CD8-positive, alpha-beta memory T cell (primary cell): ENCODE data around the gene PDSS2. TPM values are rescaled to one million over a fixed set of nuclear protein-coding genes. Genes with fewer than 3 reads are reported as not detected.

Experiments
- CTCF ChIA-PET: fragments of 350-600 bp; sonication (Branson Sonifier 250); formaldehyde crosslinking; loops from one replicate; lab custom pipeline; 2021; ENCODE audit warnings: antibody characterized with exemption; lab: Charles Lee
- POLR2A ChIA-PET: fragments of 350-600 bp; sonication (Branson Sonifier 250); formaldehyde crosslinking; loops from one replicate; lab custom pipeline; 2021; ENCODE audit warnings: antibody characterized with exemption; lab: Charles Lee
- DNase-seq, 5 donors: peaks; one replicate each; pipeline versions ENCODE4 v3.0.0 to v3.0.0-alpha.2; 2020 to 2022; ENCODE audit warnings: mixed read lengths in 1 of 5
- H3K27ac ChIP-seq: one replicate; pipeline ENCODE4 v1.7.0; 2013; ENCODE audit warnings: low read depth, mild to moderate bottlenecking, low read length, moderate library complexity
- H3K27me3 ChIP-seq: 2 replicates; pipeline ENCODE4 v1.7.0; 2013; ENCODE audit warnings: low read length, mild to moderate bottlenecking; ENCODE audit not compliant: insufficient read depth, poor library complexity, severe bottlenecking
- H3K36me3 ChIP-seq: 2 replicates; pipeline ENCODE4 v1.7.0; 2013; ENCODE audit warnings: mild to moderate bottlenecking, low read length, moderate library complexity; ENCODE audit not compliant: insufficient read depth
- H3K4me1 ChIP-seq: 2 replicates; pipeline ENCODE4 v1.7.0; 2013; ENCODE audit warnings: mild to moderate bottlenecking, low read length, moderate library complexity; ENCODE audit not compliant: insufficient read depth
- H3K4me3 ChIP-seq: 2 replicates; pipeline ENCODE4 v1.7.0; 2013; ENCODE audit warnings: mild to moderate bottlenecking, low read length
- H3K9me3 ChIP-seq: 2 replicates; pipeline ENCODE4 v1.7.0; 2013; ENCODE audit warnings: mild to moderate bottlenecking, low read length
- H3K27ac Mint-ChIP-seq, 8 donors: one replicate each; pipeline ENCODE4 v1.8.0; 2020 to 2021; ENCODE audit warnings: mixed read lengths in 8 of 8, mild to moderate bottlenecking in 6 of 8, inconsistent platforms in 3 of 8, moderate library complexity in 3 of 8
- H3K27me3 Mint-ChIP-seq, 2 donors: one replicate each; pipeline ENCODE4 v1.8.0; 2020 to 2021; ENCODE audit warnings: mixed read lengths in 2 of 2, mild to moderate bottlenecking in 1 of 2, moderate library complexity in 1 of 2
- H3K36me3 Mint-ChIP-seq, 3 donors: one replicate each; pipeline ENCODE4 v1.8.0; 2020 to 2021; ENCODE audit warnings: mixed read lengths in 3 of 3, inconsistent platforms in 1 of 3, mild to moderate bottlenecking in 1 of 3
- H3K4me1 Mint-ChIP-seq, 3 donors: one replicate each; pipeline ENCODE4 v1.8.0; 2020 to 2021; ENCODE audit warnings: mixed read lengths in 3 of 3, inconsistent platforms in 1 of 3, mild to moderate bottlenecking in 1 of 3
- H3K4me3 Mint-ChIP-seq, 7 donors: one replicate each; pipeline ENCODE4 v1.8.0; 2020 to 2021; ENCODE audit warnings: mixed read lengths in 7 of 7, mild to moderate bottlenecking in 6 of 7, moderate library complexity in 4 of 7, inconsistent platforms in 2 of 7
- H3K9me3 Mint-ChIP-seq, 5 donors: one replicate each; pipeline ENCODE4 v1.8.0; 2020 to 2022; ENCODE audit warnings: mixed read lengths in 5 of 5, mild to moderate bottlenecking in 3 of 5, moderate library complexity in 2 of 5, inconsistent platforms in 1 of 5
- polyA plus RNA-seq: library from polyadenylated mRNA; unstranded; fragments of 300-500 nt; fragmentation: Illumina TruSeq; gene quantifications from one replicate; pipeline ENCODE4 v1.2.3, GENCODE V29; 2021
- total RNA-seq, 2 experiments: library from RNA; stranded (reverse); gene quantifications; one replicate each; pipeline ENCODE4 v1.2.3, GENCODE V29; 2021

Gene PDSS2
- total and polyA plus RNA-seq, 3 experiments from 2014 or later = 13.4 to 14.2 (median 13.7) TPM

DNA sequence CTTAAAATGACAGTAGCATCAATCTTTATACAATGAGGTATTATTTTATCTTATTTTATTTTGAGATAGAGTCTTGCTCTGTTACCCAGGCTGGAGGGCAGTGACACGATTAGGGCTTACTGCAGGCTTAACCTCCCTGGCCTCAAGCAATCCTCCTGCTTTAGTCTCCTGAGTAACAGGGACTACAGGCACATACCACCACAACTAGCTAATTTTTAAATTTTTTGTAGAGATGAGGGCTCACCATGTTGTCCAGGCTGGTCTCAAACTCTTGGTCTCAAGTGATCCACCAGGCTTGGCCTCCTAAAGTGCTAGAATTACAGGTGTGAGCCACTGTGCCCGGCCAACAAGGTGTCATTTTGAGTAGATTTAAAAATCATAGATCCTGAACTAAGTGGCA, 125.9 kb downstream of the PDSS2 start:
- no peak overlapping the region for H3K27ac Mint-ChIP-seq
- CTCF ChIA-PET = no interaction called here
- peaks cover 13 to 18% (median 17%) of the 10 kb centered on the region in 3 donors for H3K4me1 Mint-ChIP-seq
- no peaks in the 10 kb centered on the region for H3K27me3 Mint-ChIP-seq
- no peaks in the 10 kb centered on the region for H3K9me3 ChIP-seq
- peaks cover 7% of the 10 kb centered on the region for H3K4me1 ChIP-seq
- no peaks in the 10 kb centered on the region for H3K27me3 ChIP-seq
- no peak overlapping the region for H3K4me3 Mint-ChIP-seq
- no peaks in the 10 kb centered on the region for H3K9me3 Mint-ChIP-seq
- no peaks in the 10 kb centered on the region for H3K36me3 ChIP-seq
- peaks cover 15 to 20% (median 16%) of the 10 kb centered on the region in 3 donors for H3K36me3 Mint-ChIP-seq
- POLR2A ChIA-PET = no interaction called here
- no peak overlapping the region for H3K27ac ChIP-seq
- H3K4me3 ChIP-seq = no peak overlapping the region
- DNase-seq = no peak

DNA sequence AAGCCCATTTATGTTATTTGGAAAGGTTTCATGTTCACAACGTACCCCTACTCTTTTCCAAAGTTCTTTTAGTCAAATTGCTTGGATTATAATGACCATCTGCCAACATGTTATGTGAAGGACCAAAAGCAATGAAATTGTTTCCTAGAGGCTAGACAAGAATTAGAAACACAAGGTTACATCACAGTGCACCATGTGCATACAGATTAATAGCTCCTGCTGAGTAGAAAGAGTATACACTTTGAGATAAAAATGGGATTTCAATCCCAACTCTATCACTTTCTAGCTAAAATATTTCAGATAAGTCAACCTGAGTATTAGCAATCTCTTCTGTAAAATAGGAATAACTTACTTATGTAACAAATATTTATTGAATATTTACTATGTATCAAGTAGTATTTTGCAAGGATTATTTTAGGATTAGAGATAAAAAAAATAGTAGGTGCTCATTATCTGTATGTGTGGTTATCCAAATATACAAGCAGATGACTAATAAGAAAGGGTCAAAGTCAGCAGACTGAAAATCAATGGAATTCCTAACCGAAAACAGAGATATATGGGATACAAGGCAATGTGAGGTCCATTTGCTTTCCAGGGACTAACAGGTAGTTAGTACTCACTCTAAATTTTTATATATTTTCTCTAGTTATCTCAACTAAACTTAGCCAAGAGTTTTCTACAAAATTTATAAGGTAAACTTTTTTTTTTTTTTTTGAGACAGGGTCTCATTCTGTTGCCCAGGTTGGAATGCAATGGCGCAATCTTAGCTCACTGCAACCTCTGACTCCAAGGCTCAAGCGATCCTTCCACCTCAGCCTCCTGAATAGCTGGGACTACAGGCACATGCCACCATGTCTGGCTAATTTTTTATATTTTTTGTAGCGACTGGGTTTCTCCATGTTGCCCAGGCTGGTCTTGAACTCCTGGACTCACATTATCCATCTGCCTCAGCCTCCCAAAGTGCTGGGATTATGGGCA, 127.7 kb downstream of the PDSS2 start:
- DNase-seq = no peak
- no peak overlapping the region for H3K4me3 ChIP-seq
- Mint-ChIP-seq H3K27ac (no peak overlapping the region), H3K36me3 (peaks cover 19 to 26% (median 20%) of the 10 kb centered on the region in 3 donors), H3K9me3 (no peaks in the 10 kb centered on the region), H3K4me1 (peaks cover 13 to 18% (median 17%) of the 10 kb centered on the region in 3 donors), H3K4me3 (no peak overlapping the region), H3K27me3 (no peaks in the 10 kb centered on the region)
- CTCF ChIA-PET = no interaction called here
- no peak overlapping the region for H3K27ac ChIP-seq
- no peaks in the 10 kb centered on the region for H3K27me3 ChIP-seq
- H3K4me1 ChIP-seq = peaks cover 7% of the 10 kb centered on the region
- POLR2A ChIA-PET = no interaction called here
- no peaks in the 10 kb centered on the region for H3K36me3 ChIP-seq
- H3K9me3 ChIP-seq = no peaks in the 10 kb centered on the region

DNA sequence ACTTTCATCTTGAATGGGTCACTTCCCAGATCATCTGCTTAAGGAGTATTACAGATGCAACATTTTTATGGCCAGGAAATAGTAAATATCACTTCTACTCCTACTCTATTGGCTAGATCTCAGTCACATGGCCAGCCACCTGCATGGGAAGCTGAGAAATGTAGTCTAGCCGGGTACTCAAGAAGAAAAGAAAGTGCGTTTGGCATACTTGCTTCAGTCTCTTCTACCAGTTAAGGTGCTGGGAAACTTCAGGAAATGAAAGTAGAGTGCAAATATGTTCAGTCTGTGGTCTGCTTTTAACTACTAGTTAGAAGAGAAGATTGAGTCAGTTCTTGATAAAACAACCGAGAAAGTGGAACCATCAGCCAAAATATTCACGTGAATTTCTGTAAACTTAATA, 129.2 kb downstream of the PDSS2 start:
- peak overlapping the region in 1 of 7 donors; percentile 57 for H3K4me3 Mint-ChIP-seq
- H3K4me1 Mint-ChIP-seq = peaks cover 12 to 18% (median 17%) of the 10 kb centered on the region in 3 donors
- Histone ChIP-seq H3K27me3 (no peaks in the 10 kb centered on the region), H3K4me1 (peaks cover 7% of the 10 kb centered on the region), H3K9me3 (no peaks in the 10 kb centered on the region), H3K4me3 (no peak overlapping the region), H3K27ac (no peak overlapping the region), H3K36me3 (no peaks in the 10 kb centered on the region)
- peaks cover 19 to 29% (median 23%) of the 10 kb centered on the region in 3 donors for H3K36me3 Mint-ChIP-seq
- peak overlapping the region in 5 of 8 donors; percentile 27 to 69 (median 52) for H3K27ac Mint-ChIP-seq
- H3K27me3 Mint-ChIP-seq = no peaks in the 10 kb centered on the region
- peak in 1 of 5 donors; percentile 1 for DNase-seq
- H3K9me3 Mint-ChIP-seq = no peaks in the 10 kb centered on the region
- ChIA-PET POLR2A (no interaction called here), CTCF (interaction anchor here (0.7 kb wide), 1 partner anchor 158 kb away, joined by 3 read pairs; no protein-coding TSS in a partner anchor)

DNA sequence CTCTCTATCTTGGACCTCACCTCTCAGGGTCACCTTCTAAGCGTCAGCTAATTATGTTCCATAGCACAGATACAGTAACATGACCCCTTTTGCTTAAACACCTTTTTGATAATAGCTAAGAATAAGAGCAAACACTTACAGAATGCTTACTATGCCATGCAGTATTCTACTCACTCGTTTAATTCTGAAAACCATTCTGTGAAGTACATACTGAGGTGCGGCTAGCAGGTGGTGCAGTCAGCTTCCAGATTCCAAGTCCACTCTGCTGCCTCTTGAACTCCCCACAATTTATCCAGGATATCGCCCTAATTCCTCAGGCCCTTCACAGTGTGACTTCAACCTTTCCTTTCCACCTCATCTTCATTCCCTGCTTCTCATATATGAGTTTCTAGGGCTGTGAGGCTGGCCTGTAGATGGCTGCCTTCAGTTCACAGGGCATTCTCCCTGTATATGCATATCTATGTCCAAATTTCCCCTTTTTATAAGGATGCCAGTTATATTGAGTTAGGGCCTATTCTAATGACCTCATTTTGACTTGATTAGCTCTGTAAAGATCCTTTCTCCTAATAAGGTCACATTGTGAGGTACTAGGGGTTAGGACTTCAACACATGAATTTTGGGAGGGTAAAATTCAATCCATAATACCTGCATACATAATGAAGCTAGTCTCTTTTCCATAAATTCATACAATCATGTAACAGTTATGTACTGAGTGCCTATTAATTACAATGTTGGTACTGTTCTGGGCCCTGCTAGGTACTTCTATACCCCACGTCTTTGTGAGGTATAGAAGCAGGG, 130.1 kb downstream of the PDSS2 start:
- Mint-ChIP-seq H3K27ac (no peak overlapping the region), H3K4me1 (peaks cover 12 to 18% (median 17%) of the 10 kb centered on the region in 3 donors), H3K27me3 (no peaks in the 10 kb centered on the region), H3K36me3 (peaks cover 19 to 26% (median 20%) of the 10 kb centered on the region in 3 donors), H3K9me3 (no peaks in the 10 kb centered on the region), H3K4me3 (peak overlapping the region in 1 of 7 donors; percentile 12)
- peaks cover 7% of the 10 kb centered on the region for H3K4me1 ChIP-seq
- DNase-seq = no peak
- H3K27me3 ChIP-seq = no peaks in the 10 kb centered on the region
- no peaks in the 10 kb centered on the region for H3K36me3 ChIP-seq
- POLR2A ChIA-PET = no interaction called here
- H3K9me3 ChIP-seq = no peaks in the 10 kb centered on the region
- H3K27ac ChIP-seq = no peak overlapping the region
- no peak overlapping the region for H3K4me3 ChIP-seq
- CTCF ChIA-PET = no interaction called here

DNA sequence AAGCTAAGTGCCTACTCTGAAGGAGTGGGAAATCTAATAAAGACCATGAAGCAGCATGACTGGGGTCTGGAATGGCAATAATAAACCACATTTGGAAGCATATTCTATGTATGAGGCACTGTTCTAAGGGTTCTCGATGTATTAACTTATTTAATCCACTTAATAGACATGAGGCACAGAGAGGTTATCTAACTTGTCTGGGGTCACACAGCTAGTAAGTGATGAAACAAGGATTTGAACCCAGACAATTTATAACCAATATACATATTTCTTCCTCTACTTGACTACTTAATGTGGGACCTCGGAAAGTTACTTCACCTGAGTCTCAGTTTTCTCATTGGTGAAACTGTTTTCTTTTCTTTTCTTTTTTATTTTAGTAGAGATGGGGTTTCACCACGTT, 131.3 kb downstream of the PDSS2 start:
- no peak overlapping the region for H3K27ac ChIP-seq
- no peaks in the 10 kb centered on the region for H3K36me3 ChIP-seq
- no peak overlapping the region for H3K4me3 ChIP-seq
- no peaks in the 10 kb centered on the region for H3K9me3 ChIP-seq
- peaks cover 12 to 22% (median 16%) of the 10 kb centered on the region in 3 donors for H3K36me3 Mint-ChIP-seq
- H3K4me3 Mint-ChIP-seq = no peak overlapping the region
- no peaks in the 10 kb centered on the region for H3K9me3 Mint-ChIP-seq
- no peaks in the 10 kb centered on the region for H3K27me3 ChIP-seq
- peaks cover 7% of the 10 kb centered on the region for H3K4me1 ChIP-seq
- DNase-seq = no peak
- no peak overlapping the region for H3K27ac Mint-ChIP-seq
- ChIA-PET CTCF (interaction anchor here (0.9 kb wide), 1 partner anchor 10 kb away, joined by 3 read pairs; no protein-coding TSS in a partner anchor), POLR2A (no interaction called here)
- H3K4me1 Mint-ChIP-seq = peaks cover 12 to 20% (median 18%) of the 10 kb centered on the region in 3 donors
- H3K27me3 Mint-ChIP-seq = no peaks in the 10 kb centered on the region

DNA sequence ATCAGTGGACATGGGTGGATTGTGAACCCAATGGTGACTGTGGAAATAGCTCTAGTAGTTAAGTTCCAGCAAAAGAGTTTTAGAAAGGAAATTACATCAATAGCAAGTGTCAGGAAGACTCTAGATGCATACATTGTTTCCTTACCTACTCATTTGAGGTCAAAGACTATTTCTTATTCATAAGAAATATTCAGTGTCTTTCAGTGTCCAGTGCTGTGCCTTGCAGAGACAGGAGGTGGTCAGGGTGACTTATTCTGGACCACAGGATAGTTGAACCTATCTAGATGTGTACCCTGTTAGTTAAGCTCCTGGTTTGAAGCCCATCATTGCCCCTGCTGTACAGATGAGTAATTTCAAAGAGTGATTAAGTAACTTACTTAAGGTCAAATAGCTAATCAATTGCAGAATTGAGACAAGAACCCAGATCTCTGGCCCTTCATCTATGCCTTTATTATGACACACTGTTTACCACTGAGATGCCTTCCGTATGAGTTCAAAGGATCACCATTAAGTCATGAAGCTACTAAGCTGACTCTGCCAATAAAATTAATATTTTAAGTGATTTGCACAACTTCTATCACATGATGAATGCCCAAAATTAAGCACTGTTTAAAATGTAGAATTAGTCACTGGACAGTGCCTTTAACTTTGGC, 136.1 kb downstream of the PDSS2 start:
- no peak overlapping the region for H3K4me3 Mint-ChIP-seq
- no peak for DNase-seq
- H3K36me3 Mint-ChIP-seq = peaks cover 3 to 13% (median 4%) of the 10 kb centered on the region in 3 donors
- no peaks in the 10 kb centered on the region for H3K9me3 ChIP-seq
- H3K4me1 ChIP-seq = no peaks in the 10 kb centered on the region
- H3K36me3 ChIP-seq = no peaks in the 10 kb centered on the region
- peak overlapping the region in 4 of 8 donors; percentile 11 to 39 (median 27) for H3K27ac Mint-ChIP-seq
- ChIA-PET POLR2A (no interaction called here), CTCF (no interaction called here)
- no peaks in the 10 kb centered on the region for H3K9me3 Mint-ChIP-seq
- no peak overlapping the region for H3K27ac ChIP-seq
- no peaks in the 10 kb centered on the region for H3K27me3 ChIP-seq
- H3K27me3 Mint-ChIP-seq = no peaks in the 10 kb centered on the region
- H3K4me3 ChIP-seq = no peak overlapping the region
- H3K4me1 Mint-ChIP-seq = peaks cover 0 to 8% (median 0%) of the 10 kb centered on the region in 3 donors

DNA sequence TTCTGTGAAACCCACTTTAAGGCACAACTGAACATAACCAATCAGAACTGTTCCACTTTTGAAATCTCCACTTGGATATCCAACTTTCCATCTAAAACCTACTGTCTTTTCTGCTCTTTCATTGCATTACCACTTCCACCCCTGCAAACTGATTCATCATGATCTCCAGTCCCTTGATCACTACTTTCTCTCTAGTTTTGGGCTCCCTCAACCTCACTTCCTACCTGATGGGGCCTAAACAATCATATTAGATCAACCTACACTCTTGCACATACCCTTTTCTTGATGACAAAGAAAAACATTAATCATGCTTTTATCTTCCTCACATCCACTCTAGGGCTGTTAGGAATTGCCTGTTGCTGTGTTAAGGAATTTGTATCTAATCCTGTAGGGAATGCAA, 137.6 kb downstream of the PDSS2 start:
- no peak overlapping the region for H3K4me3 ChIP-seq
- H3K9me3 ChIP-seq = no peaks in the 10 kb centered on the region
- H3K27ac ChIP-seq = no peak overlapping the region
- peak overlapping the region in 4 of 8 donors; percentile 1 to 36 (median 3) for H3K27ac Mint-ChIP-seq
- no peaks in the 10 kb centered on the region for H3K4me1 ChIP-seq
- H3K9me3 Mint-ChIP-seq = no peaks in the 10 kb centered on the region
- ChIA-PET POLR2A (no interaction called here), CTCF (no interaction called here)
- H3K36me3 Mint-ChIP-seq = peaks cover 3 to 5% (median 3%) of the 10 kb centered on the region in 3 donors
- no peaks in the 10 kb centered on the region for H3K27me3 ChIP-seq
- no peaks in the 10 kb centered on the region for H3K27me3 Mint-ChIP-seq
- no peaks in the 10 kb centered on the region for H3K36me3 ChIP-seq
- no peak overlapping the region for H3K4me3 Mint-ChIP-seq
- H3K4me1 Mint-ChIP-seq = peaks cover 0 to 8% (median 0%) of the 10 kb centered on the region in 3 donors
- no peak for DNase-seq
